ENCODE results near the gene AHNAK.
A peak's percentile ranks its signal among the peaks of the same experiment; 100 is the strongest.
"Not testable (repeated sequence)": the region's sequence is repeated elsewhere in the genome, so short reads cannot be mapped to it uniquely, and the experiment has no call there.

AHNAK gene

GRCh38 chr11:62546244-62546928 lies at the start of gene AHNAK:
TSS of gene AHNAK (minus strand) at chr11:62546806. CDS start at chr11:62536098, 10,708 bp downstream.
- peak; percentile 59 for DNase-seq

GRCh38 chr11:62595124-62595523 lies 48.5 kb upstream of the AHNAK start:
- no peak for DNase-seq

DNA sequence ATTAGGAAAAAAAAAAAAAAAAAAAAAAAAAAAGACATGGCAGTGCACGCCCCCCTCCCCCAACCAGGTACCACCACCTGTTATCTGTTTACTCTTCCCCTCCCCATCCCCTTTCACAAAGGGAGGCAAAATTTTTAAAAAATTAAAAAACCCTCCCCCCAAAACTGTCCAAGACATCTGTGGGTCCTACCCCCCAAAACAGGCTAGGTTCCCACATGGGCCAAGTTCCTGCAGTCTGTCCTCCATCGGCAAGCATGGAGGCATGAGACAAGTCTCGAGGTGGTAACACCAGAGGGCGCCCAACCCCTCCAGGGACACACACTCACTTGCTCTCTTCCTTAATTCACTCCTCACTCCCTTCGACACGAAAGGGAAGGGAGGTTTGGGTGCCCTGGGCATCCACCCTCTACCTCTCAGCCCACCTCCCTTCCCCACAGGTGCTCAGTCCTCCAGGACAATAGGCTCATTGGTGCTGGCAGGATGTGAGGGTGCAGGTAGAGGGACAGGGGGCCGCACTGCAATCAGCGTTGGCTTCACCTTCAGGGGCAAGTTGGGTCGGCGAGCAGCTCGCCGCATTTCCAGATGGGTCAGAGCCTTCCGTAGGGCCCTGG lies 46.9 kb upstream of the AHNAK start:
- peak; percentile 68 for DNase-seq

DNA sequence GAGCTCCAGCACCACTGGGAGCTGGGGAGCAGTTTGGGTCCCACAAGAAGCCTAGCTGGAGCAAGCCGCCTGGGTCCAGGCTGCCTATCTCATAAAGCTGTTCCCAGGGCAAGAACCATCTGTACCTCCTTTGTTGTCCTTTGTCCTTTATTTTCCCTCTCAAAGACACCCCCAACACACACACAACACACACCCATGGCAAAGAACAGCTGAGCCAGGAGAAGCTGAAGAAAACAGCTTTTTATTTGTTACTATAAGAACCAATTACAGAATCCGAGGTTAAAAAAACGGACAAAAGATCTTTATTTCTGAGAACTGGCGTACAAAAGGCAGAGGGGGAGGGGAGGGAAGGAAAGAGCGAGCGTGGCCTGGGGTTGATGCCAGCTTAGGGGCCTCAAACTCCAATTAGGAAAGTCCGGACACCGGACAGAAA lies 46.4 kb upstream of the AHNAK start:
- DNase-seq = no peak

DNA sequence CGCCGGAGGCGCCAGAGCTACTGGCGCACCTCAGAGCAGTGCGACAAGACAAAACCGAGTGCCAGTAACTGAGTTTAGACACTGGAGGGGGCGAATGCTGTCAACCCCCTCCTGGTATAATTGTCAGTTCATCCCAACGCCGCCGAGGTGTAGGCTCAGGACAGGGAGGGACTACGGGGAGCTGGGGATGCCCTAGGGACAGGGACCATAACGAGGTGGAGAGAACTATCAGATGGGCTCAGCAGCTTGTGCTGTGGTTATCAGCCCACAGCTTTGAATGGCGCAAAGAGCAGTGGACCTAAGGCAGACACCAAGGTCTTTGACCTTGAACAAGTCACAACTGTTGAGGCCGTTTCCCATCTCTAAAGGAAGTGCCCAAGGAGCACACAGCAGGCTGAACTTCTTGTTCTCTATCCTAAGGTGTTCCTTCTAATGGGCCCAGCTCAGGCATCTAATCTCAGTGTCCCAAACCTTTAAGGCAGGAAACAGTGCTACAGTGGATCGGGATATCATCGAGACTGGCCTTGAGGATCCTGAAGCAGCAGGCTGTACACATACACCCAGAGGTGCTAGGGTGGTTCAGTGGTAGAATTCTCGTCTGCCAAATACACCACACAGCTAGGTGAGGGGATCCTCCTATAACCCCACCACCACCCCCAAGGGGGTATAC lies 45.7 kb upstream of the AHNAK start:
- no peak for DNase-seq

GRCh38 chr11:62591448-62592145 lies 45.0 kb upstream of the AHNAK start, which contains the start of gene TUT1:
TSS of gene TUT1 (minus strand) at chr11:62591523. CDS start at chr11:62591485, 38 bp downstream.
- peak; percentile 99 for DNase-seq

DNA sequence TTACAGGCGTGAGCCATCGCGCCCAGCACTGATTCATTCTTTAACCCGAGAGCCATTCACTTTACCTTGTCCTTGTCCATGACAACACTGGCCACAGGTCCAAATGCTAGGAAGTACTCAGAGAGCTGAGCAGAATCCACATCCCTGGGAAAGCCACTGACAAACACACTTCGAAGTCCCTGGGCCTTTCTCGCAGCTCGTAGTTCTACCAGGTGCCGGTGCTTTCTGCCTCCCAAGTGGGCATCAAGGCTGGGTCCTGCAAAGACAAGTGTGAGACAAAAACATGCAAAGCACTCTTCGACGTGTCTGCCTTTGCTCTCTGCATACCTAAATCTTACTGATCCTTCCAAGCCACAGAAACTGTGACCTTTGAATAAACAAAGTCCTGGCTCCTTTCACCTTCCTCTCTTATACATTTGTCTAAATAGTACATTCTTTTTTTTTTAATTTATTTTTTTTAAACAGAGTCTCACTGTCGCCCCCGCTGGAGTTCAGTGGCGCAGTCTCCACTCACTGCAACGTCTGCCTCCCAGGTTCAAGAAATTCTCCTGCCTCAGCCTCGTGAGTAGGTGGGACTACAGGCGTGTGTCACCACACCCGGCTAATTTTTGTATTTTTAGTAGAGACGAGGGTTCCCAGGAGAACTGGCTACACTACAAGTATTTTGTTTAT lies 42.5 kb upstream of the AHNAK start:
- no peak for DNase-seq

GRCh38 chr11:62585356-62585755 lies 38.8 kb upstream of the AHNAK start:
- not testable (repeated sequence) for DNase-seq

GRCh38 chr11:62581735-62582134 lies 35.1 kb upstream of the AHNAK start:
- DNase-seq = not testable (repeated sequence)

GRCh38 chr11:62580959-62581715 lies 34.5 kb upstream of the AHNAK start:
- no peak for DNase-seq

DNA sequence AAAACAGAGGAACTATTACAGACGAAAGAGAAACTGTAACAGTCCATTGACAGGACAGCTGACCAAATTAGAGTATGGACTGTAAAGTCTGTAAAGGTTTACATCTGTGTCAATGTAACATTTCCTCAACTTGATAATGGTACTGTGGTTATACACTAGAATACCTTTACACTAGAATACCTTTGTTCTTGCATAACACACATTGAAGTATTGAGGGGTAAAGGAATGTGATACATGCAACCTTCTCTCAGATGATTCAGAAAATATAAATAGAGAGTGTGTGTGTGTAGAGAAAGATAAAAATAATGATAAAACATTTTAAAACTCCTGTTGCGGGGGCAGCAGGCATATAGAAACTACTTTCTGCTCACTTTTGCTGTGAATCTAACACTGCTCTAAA lies 32.6 kb upstream of the AHNAK start:
- no peak for DNase-seq

- no peak for DNase-seq
Measured at GRCh38 chr11:62578541-62578940, 31.9 kb upstream of the AHNAK start.

DNA sequence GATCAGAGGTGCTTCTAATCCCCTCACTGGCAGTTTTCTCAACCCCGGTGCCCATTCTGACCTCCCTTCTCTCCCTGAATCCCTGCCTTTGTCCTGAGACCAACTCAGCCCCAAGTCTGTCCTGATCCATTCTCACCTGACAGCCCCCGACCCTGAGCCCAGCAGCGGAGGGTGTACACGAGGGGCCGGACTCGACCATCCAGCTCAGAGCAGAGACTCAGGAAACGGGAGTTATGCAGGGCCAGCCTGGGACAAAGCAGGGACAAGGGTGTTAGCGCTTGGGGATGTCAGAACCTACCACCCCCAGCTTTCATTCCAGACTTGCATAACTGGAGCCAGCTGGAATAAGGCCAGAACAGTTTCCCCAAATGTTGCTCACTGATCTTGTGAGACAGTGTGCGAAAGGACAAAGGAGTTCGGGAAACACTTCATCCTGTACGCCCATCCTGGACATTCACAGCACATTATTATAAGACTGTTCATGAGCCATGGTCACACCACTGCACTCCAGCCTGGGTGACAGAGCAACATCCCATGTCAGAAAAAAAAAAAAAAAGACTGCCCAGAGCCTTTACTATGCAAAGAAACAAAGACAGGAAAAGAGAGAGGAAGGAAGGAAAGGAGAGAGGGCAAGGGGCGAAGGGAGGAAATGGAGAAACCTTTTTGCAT lies 30.6 kb upstream of the AHNAK start:
- no peak for DNase-seq

GRCh38 chr11:62575837-62576236 lies 29.2 kb upstream of the AHNAK start:
- DNase-seq = no peak

DNA sequence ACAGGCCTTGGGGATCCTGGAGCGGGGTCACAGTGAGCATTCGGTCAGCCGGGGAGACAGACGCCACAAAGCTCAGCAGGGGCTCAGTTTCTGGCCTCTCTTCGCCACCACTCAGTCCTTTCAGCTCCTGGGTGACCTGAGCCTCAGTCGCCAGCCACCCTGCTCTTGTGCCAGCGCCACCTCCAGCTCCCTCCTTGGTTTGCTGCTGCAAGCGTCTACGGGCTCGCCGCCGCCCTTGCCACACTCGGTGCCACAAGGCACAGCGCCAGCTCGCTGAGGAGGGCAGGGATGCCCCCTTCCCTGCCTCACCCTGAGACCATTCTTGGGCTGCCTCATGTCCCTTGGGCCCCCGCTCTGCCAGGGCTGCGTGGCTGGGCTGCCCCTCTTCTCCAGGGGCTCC lies 28.6 kb upstream of the AHNAK start:
- no peak for DNase-seq

GRCh38 chr11:62574363-62575071 lies 27.9 kb upstream of the AHNAK start:
- peak; percentile 40 for DNase-seq

GRCh38 chr11:62573592-62574362 lies 27.2 kb upstream of the AHNAK start, which contains the start of gene EEF1G:
TSS of gene EEF1G (minus strand) at chr11:62573891. CDS start at chr11:62573842, 49 bp downstream.
- DNase-seq = peak; percentile 100

DNA sequence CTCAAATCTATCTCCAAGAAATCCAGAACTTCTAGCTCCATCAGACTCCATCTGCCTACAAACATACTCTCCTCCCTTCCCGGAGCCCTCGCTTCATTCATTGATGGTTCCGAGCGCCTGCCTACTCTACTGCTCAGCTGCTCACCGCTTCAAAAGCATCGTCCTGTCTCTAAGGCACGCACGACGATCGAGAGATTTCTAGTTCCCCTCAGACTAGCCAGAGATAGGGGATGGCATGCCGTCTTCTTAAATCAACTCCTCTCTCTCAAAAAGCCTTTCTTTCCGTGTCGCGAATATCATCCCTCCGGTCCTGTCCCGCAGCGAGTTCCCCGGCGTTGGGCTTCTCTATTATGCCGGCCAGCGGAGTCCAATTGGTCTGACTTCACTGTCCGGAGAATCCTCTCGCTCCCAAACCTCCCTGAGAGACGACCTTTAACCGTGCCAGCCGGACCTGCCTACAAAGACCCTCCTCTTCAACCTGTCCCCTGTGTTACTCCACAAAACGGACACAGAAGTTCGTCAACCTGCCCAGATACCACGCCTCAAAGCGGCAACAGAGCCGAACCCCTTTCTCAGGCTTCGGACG lies 26.5 kb upstream of the AHNAK start:
- no peak for DNase-seq

- no peak for DNase-seq
Measured at GRCh38 chr11:62572431-62572830, 25.8 kb upstream of the AHNAK start.

Data from fibroblast of skin of right quadriceps (primary cell).